HG03108 (cell line): ENCODE results near the gene KRTAP21-2.
"Not testable (repeated sequence)": the region's sequence is repeated elsewhere in the genome, so short reads cannot be mapped to it uniquely, and the experiment has no call there.

Experiments used
- ATAC-seq: cut with Tn5 transposase; IDR thresholded peaks from one replicate; pipeline ENCODE4 v1.9.1; 2021; ENCODE audit warnings: moderate library complexity; ENCODE audit not compliant: unreplicated experiment

Gene KRTAP21-2

DNA sequence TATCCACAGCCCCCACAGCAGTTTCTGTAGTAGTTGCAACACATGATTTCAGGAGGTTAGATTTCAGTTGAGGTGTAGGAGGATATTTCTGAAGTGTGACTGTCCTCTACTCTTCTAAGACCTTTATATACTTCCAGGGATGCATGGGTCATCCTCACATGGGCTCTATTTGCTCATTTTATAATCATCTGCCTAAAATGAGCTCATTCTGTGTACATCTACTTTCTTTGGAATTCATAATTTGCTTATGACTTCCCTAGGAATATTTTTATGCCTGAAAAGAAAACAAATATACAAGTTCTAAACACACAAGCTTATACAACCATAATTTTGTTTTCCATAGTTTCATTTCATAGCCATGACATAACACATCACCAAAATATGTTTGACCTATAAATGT, at the start of gene KRTAP21-2:
KRTAP21-2 (minus strand) TSS at position 101 of the 400 bp plus-strand sequence; CDS start at position 44, 57 bp downstream.
- ATAC-seq: no peak

DNA sequence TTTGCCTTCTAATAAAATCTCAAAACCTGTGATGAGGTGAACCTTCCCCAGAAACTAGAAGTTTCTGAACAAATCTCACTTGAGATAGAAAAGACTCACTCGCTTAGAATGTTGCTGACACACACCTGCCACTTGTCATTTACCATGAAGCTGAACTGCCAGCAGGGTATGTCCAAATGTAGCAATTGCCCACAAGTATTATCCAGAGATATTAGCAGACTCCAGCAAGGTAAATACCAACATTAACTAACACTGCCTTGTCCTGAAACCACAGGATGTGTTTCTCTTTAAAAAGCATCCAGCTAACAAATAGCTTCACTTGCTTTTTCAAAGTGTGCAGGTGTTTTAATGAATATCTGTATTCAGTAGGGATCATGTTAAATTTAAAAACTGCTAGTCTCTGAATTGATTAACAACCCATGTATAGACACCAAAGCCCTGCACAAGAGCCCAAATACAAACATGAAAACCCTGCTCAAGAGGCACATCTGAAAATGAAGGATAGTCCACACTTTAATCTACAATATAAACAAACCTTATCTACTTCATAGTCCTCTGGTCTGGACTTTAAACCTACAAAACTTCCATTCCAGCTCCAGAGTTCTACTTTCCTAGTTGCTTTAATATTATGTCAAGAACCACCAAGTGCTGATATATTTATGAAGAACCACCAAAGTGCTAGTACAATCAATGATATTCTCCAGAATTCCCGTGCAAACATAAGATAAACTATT, 46.7 kb upstream of the KRTAP21-2 start:
- ATAC-seq: no peak

DNA sequence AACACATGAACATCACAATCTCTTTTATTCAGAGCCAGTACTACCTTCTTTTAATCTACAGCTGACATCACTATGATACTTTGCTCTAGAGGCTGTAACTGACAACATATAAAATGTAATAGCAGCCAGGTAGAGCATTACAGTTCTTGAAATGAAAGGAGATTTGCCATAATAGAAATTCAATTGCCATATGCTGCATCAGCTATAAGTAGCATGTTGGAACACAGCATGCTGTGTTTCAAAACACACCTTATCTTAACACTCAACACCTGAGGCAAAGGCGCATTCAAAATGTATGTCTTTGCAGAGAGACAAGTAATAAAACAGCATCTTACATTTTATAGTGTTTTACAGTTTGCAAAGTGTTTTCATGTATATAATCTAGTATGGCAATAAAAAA, 32.2 kb upstream of the KRTAP21-2 start:
- no peak for ATAC-seq

DNA sequence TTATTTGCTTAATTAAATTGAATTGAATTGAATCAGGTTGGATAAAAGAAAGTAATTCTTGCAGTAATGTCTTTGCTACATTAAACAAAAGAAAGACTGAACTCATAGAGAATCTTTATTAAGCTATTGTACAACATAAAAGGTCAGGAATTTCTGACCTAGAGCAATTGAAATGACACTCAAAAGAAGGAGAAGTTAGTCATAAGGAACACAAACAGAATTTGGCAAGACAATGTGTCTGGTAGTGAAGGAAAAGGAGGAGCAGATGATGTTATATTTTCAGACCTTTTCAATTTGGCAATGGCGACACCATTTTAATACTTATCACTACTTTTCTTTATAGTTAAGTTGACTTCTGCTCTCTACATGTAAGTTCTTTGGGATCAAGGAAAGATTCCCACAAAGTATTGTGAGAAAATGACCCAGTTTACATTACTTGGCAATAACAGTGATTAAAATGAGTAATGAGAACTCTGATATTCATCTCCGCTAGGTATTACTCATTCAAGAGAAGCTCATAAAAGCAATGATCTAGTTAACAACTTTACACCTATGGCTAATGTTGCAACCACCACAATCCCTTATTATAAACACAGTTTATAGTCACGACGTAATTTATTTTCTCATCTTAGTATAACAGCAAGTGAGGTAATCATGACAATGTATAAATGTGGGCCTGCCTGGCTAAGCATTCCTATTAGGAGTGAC, 22.8 kb upstream of the KRTAP21-2 start:
- no peak for ATAC-seq

DNA sequence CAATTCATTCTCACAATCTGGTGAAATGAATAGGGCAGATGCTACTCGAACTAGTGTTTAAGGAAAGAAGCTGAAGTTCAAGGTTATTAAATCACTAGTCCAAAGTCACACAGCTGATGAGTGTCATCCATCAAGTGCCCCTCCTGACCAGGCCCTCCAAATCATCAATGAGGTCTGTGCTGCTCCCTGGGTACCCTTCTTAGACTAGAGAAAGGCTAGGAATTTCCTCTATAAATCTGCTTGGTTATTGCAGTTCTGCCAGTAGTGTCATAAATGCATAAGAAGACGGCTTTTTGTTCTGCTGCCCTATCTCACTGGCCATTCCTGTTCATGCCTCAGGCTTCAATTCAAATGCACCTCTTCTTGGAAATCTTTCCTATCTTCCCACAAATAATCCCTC, 13.7 kb upstream of the KRTAP21-2 start:
- ATAC-seq: no peak

DNA sequence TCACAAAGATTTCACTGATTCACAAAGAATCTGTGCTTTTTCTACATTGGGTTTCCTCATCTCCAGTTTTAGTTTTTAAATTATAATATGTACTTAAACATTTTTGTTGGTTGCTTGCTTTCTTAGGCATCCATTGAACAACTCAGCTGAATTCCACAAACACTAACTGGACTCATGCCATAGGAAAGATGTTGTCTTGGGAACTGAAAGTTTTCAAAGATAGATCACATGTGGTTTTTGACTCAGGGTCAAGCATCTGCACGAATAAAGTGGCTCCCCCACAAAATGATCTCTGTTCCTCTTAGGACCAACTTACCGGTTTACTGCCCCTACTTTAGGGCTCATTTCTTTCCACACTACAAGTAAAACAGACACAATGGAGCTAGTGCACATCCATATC, 11.2 kb upstream of the KRTAP21-2 start:
- no peak for ATAC-seq

DNA sequence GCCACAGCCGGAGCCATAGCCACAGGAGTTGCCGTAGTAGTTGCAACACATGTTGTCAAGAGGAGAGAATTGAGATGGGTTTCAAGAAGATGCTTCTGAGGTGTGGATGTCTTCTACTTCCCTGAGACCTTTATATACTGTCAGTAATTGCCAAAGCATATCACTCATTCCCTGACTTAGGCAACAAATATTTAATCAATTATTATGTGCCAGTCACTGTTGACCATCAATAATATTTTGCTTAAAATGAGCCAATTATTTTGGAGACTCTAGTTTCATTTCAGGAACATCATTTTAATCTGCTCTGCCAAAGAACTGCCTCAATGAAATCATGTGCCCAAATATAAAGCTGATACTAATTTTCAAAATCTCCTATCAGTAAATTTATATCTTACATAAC, 8.3 kb upstream of the KRTAP21-2 start, which contains the start of gene KRTAP21-1:
KRTAP21-1 (minus strand) TSS at position 101 of the 400 bp plus-strand sequence; CDS start at position 51, 50 bp downstream.
- ATAC-seq: not testable (repeated sequence)

DNA sequence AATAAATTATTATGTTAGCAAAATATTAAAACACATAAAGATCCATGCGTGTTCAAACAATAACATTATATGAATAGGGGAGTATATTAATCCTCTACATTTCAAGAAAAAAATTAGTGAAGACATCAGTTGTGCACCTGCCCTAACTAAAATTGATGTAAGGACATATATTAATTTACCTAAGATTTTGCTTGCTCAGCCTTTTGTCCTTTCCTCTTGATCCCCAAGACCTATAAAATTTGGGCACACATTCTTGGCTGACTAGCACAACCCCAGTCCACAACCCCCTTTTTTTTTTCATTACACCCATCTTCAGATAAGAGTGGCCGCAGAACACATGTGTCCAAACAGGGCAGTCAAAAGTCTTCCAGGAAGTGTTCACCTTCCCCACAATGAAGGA, 6.6 kb downstream of the KRTAP21-2 start:
- ATAC-seq: no peak

DNA sequence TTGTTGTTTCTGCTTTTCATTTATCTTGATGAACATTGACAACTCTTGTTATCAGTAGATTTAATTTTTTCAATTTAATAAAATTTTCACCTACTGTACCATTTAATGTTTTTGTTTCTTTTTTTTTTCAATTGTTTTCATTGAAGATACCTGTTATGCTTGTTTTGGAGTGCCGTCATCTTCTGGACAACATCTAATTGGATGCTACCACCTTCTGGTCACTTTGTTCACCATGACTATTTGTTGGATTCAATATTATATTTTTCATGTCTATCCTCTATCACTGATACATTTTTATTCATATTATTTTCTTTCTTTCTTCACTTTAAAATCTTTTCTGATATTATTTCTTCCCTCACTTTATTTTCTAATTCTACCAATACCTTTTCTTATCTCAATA, 14.0 kb downstream of the KRTAP21-2 start:
- no peak for ATAC-seq

DNA sequence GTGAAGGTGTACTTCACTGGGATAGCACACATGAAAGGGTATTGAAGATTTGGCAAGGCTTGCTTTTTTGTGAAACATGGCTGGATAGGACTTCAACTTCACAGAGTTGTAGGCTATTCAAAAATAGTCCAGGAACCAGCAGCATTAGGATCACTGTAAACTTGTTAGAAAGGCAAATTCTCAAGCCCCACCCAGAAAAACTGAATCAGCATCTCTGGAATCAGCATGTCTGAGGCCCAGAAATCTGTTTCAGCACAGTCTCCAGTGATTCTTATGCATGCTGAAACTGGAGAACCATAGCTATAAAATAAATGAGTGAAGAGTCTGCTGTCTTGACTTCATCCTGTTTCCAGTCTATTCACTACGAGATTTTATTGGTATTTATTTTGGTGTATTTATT, 20.3 kb downstream of the KRTAP21-2 start:
- ATAC-seq: no peak

DNA sequence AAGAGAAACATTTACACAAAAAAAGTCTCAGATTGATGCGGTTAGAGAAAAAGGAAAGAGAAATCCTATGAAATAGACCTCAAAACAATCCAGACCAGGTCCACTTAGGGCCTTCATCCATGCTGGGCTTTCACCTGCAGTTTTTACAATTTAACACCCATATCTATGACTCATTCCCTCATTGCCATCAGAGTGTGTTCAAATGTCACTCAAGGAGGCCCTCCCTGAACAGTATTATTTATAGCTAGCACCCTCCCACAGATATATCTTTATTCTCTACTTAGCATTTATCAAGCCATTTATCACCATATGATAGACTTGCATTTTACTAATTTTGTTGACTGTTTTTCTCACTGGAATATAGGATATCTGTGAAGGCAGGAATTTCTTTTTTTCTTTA, 27.7 kb downstream of the KRTAP21-2 start:
- no peak for ATAC-seq

DNA sequence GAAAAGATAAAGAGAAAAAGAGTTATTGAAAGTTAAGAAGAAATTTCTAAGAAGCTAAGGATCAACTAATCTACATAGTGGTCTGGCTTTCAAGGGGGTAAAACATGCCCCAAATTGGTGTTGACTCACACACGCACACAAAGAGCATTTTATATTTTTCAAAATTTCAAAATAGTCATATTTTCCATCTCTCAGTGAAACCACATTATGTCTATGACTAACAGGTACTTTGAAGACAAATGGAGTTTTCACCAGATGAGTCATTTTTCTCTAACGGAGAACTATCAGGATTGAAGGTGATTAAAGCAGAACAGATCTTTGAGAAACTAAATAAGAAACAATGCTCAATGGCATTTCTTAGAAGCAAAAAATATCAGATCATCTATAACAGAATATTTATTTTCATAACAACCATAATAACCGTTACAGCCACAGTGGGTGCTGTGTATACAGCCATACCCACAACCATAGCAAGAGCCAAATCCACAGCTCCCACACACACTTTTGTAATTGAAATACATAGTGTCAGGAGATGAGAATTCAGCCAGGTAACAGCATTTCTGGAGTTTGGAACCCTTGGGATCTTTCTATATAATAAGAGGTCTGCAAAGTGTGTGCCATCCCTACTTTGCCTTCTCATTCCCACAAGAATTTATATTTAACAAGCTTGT, 28.7 kb downstream of the KRTAP21-2 start, which contains the start of gene KRTAP21-3:
KRTAP21-3 (minus strand) TSS at position 539 of the 671 bp plus-strand sequence; CDS start at position 521, 18 bp downstream.
- ATAC-seq: no peak

DNA sequence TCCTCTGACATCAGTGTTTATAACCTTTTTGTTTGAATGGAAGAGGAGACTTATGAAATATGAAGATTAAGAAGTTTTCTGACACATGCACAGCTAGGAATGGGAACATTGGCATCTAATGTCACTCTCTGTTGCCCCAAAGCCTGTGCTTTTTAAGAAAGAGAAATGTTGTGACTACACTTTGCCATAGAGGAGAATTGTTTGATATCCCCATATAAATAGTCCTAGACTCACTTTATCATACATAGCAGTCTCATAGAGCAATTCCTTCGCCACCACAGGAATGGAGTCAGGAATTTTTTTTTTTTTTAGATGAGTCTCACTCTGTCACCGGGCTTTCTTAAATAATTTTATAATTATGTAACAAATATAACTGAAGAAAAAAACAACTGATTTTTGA, 30.0 kb downstream of the KRTAP21-2 start:
- no peak for ATAC-seq

DNA sequence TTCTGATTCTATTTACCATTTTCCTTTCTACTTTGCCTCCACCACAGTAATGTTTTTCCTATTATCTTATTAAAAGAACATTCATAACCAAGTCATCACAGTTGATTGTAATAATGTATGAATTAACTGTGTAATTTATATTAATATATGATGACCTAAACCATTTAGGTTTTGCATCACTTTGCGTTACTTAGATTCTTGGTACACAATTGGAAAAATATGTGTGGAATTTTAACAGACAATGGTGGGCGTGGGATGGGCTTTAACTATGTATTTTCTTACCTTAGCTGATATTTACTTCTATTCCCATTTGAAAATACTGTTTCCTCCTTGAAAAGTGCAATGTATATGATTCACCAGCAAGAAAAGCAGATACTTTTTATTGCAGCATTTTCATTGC, 32.1 kb downstream of the KRTAP21-2 start:
- ATAC-seq: no peak

DNA sequence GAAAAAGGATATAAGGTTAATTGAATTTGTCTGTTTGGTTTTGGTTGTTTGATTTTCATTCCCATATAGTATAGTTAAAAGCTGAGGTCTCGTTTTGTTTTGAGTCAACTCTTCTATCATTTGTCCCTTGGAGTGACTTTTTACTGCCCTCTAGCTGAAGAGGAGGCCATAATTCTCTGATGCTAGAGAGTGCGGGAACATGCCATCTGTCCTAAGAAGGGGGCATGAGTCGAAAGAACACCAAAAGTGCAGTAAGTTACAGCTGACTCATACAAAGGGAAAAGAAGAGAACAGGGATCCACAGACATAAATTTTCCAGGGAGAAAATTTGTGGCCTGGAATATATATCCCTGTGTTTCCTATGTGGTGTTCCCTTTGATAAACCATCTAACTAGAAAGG, 32.6 kb downstream of the KRTAP21-2 start:
- no peak for ATAC-seq

DNA sequence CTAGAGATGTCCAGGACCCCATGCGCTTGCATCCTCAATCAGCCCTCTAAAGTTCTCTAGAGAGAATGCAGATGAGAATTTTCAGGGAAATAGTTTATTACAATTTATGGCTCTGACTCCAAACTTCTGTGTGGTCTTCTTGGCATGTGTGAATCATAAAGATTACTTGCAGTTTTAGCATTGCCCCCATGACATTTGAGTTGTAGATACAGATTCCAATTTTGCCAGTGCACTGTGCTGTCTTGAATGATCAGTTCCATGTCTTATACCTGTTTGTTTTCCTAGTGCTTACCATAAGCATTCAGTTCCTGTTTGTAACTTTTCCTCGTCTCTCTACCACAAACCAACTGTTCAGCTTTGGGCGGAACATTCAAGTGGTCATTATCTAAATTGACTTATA, 33.3 kb downstream of the KRTAP21-2 start:
- ATAC-seq: no peak

DNA sequence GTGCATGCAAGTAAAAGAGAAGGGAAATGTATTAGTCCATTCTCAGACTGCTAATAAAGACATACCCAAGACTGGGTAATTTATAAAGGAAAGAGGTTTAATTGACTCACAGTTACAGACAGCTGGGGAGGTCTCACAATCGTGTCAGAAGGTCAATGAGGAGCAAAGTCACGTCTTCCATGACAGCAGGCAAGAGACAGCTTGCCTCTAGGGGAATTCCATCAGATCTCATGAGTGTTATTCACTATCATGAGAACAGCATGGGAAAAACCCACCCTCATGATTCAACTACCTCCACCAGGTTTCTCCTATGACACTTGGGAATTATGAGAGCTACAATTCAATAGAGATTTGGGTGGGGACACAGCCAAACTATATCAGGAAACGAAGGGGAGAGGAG, 36.6 kb downstream of the KRTAP21-2 start:
- ATAC-seq: no peak

DNA sequence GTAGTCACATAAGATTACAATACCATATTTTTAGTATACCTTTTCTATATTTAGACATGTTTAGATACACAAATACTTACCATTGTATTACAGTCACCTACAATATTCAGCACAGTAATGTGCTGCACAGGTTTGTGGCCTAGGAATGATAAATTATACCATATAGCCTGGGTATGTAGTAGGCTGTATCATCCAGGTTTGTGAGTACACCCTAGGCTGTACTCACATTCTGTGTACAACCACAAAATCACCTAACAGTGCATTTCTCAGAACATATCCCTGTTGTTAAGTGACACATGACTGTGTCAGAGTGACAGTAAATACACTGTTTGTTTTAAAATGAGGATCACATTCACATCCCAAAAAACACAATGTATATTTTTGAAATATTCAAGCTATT, 39.6 kb downstream of the KRTAP21-2 start:
- ATAC-seq: no peak
